NCI-H2171 (cell line): ENCODE data around the gene LRRFIP2.

ENCODE experiments used
- DNase-seq: peaks from one replicate; lab custom pipeline; 2025; lab: John Stamatoyannopoulos, UW

LRRFIP2 gene

DNA sequence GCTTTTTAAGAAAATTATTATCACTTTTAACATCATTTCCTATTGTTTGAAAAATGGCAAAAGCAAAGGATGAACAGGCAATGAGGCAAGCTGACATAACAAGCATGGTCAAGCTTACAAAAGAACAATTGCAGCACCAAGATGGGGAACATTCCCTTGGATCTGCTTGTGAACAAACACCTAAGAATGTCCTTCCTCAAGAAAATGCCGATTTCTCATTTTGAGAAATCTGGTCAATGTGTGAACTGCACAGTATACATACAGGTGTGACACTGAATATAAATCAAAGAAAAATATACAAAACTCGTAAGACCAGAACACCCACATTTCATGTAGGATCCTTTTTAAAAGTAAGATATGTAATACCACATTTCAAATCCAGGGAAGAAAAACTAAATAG is 58.9 kb downstream of the LRRFIP2 start:
- DNase-seq = no peak

- DNase-seq = no peak
Observed at GRCh38 chr3:37114251-37115145, 59.9 kb downstream of the LRRFIP2 start.

GRCh38 chr3:37112987-37113386 is 61.4 kb downstream of the LRRFIP2 start:
- DNase-seq = no peak

- no peak for DNase-seq
Observed at GRCh38 chr3:37111199-37111598, 63.2 kb downstream of the LRRFIP2 start.

- DNase-seq = no peak
Observed at GRCh38 chr3:37107846-37108245, 66.5 kb downstream of the LRRFIP2 start.

- no peak for DNase-seq
Observed at GRCh38 chr3:37103103-37103808, 71.1 kb downstream of the LRRFIP2 start.

DNA sequence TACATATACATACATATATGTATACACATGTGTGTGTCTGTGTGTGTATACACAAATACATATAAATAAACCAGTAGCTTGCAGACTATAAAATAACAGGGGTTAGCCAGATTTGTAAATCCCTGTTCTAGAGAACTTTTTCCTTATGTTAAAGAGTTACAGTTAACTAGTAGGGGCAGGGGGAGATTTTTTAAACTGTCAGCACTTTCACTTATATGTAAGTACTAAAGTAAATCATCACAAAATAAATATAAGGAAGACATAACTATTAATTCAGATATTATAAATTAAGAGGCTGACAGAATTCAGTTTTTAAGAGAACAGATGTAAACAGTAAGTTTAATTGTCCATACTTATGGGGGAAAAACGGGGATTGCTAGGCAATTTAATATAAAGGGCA is 74.0 kb downstream of the LRRFIP2 start:
- DNase-seq = no peak

DNA sequence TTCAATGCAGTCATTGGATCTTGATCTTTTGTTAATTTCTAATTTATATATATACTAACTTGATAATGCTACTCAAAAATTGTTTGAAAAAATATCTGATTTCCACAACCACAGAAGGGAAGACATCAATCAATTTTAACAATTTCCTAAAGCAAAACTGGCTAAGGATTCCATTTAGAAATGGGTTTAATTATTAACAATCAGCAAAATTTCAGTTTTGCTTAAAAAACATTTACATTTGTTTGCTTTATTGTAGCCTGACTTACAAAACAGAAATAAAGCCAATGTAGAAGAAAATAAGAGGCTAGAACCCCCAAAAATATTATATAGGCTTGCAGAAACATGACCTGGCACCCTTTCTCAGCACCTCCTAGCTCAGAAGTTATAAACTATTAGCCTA is 74.9 kb downstream of the LRRFIP2 start:
- no peak for DNase-seq

GRCh38 chr3:37098884-37099283 is 75.5 kb downstream of the LRRFIP2 start:
- no peak for DNase-seq

DNA sequence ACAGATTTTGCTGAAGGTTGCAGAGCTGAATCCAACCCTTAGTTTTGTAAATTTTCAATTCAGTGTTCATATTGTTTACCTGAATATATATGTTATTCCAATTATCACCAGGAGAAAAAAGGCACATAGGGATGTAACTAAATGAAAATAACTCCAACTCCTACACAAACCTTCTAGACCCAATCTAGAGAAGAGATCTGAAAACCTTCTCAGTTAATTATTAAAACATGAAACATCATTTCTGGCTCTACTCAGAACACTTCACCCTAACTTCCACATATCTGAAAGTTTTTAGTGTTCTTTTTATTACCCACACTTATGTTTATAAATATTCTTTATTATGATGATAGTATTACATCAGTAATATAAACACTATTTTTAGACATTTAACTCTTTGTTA is 76.6 kb downstream of the LRRFIP2 start:
- no peak for DNase-seq

- no peak for DNase-seq
Observed at GRCh38 chr3:37096975-37097374, 77.4 kb downstream of the LRRFIP2 start.

GRCh38 chr3:37096288-37096687 is 78.1 kb downstream of the LRRFIP2 start:
- no peak for DNase-seq

GRCh38 chr3:37094636-37095035 is 79.7 kb downstream of the LRRFIP2 start:
- no peak for DNase-seq

- DNase-seq = no peak
Observed at GRCh38 chr3:37093481-37093880, 80.9 kb downstream of the LRRFIP2 start.

DNA sequence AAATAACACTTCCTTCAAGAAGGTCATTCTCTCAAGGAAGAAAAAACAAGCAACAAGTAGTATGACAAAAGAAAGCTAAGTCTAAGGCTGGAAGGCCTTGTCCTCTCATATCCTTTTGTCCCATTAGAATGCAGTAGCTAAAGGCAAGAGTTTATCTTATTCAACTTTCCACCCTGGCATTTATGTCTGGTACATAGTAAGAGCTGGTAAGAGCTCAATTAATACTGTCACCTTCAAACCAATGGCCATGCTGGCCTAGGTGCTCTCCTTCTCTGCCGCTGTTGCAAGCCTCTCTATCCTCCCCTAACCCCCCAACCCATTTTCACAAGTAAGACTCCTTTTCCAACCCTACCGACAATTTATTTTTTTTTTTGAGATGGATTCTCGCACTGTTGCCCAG is 81.9 kb downstream of the LRRFIP2 start:
- DNase-seq = no peak

DNA sequence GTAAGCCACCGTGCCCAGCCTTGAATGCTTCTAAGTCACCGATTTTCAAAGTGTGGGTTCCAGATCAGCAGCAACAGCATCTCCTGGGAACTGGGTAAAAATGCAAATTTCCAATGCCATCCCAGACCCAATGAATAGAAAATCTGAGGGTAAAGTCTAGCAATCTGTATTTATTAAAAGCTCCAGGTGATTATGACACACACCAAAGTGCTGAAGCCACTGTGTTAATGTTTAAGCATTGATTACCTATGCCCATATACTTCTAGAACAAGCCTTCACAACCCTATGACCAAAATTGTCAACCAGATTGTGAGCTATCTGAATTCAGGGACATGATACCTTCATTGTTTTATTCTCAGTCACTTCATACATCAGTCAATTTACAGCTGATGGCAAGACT is 86.5 kb downstream of the LRRFIP2 start:
- no peak for DNase-seq

DNA sequence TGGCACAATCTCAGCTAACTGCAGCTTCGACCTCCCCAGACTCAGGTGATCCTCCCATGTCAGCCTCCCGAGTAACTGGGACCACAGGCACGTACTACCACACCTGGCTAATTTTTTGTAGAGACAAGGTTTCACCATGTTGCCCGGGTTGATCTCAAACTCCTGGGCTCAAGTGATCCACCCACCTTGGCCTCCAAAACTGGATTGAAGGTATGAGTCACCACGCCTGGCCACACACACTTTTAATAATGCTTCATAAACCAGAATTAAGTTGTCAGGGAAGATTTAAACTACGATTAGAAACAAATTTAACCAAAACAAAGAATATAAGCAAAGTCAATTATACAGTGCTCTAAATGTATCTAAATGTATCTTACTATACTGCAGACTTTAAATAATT is 87.5 kb downstream of the LRRFIP2 start:
- DNase-seq = no peak

DNA sequence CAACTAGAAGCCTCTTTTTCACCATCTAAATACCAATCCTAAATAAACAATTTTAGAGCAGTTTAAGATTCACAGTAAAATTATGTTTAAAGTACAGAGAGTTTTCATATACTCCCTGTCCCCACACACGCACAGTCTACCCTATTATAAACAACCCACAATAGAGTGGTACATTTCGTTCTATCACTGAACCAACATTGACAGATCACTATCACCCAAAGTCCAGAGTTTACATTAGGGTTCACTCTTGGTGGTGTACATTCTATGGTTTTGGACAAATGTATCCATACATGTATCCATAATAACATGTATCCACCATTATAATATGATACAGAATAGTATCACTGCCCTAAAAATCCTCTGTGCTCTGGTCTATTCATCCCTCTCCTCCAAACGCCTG is 92.1 kb downstream of the LRRFIP2 start:
- no peak for DNase-seq

GRCh38 chr3:37075955-37076354 is 98.4 kb downstream of the LRRFIP2 start:
- DNase-seq = no peak

- no peak for DNase-seq
Observed at GRCh38 chr3:37074178-37074577, 100.2 kb downstream of the LRRFIP2 start.

DNA sequence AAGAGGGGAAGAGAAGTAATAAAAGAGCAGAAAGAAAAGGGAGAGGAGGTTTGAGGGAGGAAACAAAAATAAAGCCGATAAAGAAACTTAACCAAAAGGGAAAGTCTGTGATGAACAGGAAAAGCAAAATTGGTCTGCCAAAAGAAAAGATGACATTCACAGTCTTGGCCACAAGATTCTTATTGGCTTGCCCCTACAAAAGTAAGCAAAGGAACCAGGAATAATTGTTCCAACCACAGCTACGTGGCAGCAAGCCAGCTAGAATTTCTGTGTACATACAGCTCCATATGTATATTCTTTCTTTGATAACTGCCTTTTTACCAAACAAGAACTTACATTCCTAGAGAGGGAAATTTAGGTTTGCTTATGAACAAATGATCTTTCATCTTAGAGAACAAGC is 101.5 kb downstream of the LRRFIP2 start:
- DNase-seq = no peak

DNA sequence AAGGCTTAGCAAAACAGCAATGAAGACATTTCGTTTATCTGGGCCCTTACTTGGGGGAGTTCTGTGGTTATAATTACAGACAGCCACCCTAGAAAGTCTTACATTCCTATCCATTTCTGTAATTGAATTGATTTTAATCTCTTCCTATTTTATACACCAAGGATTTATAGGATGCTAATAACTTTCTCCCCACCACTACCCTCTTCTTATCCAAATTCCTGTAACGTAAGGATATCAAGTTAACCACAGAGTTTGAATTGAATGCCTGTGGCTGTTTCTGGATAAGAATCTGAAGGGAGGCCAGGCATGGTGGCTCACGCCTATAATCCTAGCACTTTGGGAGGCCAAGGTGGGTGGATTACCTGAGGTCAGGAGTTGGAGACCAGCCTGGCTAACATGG is 102.5 kb downstream of the LRRFIP2 start:
- no peak for DNase-seq

- no peak for DNase-seq
Observed at GRCh38 chr3:37068031-37068430, 106.4 kb downstream of the LRRFIP2 start.

- DNase-seq = no peak
Observed at GRCh38 chr3:37067577-37067976, 106.8 kb downstream of the LRRFIP2 start.
